ENCODE results near the gene SAP130.

Gene SAP130

GRCh38 chr2:128053331-128053730 lies 25.5 kb upstream of the SAP130 start:
- H3K9ac ChIP-seq, result no peak overlapping the region
- H3K4me3 ChIP-seq (ENCODE audit: low read depth, low read length), result no peak overlapping the region
- no peaks in the 10 kb centered on the region for H3K79me2 ChIP-seq
- no peaks in the 10 kb centered on the region for H3K27me3 ChIP-seq (ENCODE audit: control insufficient read depth, insufficient read depth, low read length)
- H3K36me3 ChIP-seq (ENCODE audit: control insufficient read depth, insufficient read depth, low read length), result no peaks in the 10 kb centered on the region
- TF ChIP-seq, protein P1, sequence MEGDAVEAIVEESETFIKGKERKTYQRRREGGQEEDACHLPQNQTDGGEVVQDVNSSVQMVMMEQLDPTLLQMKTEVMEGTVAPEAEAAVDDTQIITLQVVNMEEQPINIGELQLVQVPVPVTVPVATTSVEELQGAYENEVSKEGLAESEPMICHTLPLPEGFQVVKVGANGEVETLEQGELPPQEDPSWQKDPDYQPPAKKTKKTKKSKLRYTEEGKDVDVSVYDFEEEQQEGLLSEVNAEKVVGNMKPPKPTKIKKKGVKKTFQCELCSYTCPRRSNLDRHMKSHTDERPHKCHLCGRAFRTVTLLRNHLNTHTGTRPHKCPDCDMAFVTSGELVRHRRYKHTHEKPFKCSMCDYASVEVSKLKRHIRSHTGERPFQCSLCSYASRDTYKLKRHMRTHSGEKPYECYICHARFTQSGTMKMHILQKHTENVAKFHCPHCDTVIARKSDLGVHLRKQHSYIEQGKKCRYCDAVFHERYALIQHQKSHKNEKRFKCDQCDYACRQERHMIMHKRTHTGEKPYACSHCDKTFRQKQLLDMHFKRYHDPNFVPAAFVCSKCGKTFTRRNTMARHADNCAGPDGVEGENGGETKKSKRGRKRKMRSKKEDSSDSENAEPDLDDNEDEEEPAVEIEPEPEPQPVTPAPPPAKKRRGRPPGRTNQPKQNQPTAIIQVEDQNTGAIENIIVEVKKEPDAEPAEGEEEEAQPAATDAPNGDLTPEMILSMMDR (IDR thresholded peaks at IDR 0.05), result no peak
- no peaks in the 10 kb centered on the region for H3K9me3 ChIP-seq (ENCODE audit: control insufficient read depth, low read length)
- H3K27ac ChIP-seq, result no peak overlapping the region
- no peak overlapping the region for H2AFZ ChIP-seq
- H3K4me1 ChIP-seq, result no peaks in the 10 kb centered on the region
- H3K4me2 ChIP-seq (ENCODE audit: low read length), result no peak overlapping the region

- Histone ChIP-seq H3K36me3 (ENCODE audit: control insufficient read depth, insufficient read depth, low read length) (no peaks in the 10 kb centered on the region), H3K9me3 (ENCODE audit: control insufficient read depth, low read length) (no peaks in the 10 kb centered on the region), H3K79me2 (no peaks in the 10 kb centered on the region), H3K4me3 (ENCODE audit: low read depth, low read length) (no peak overlapping the region), H3K9ac (no peak overlapping the region), H3K4me1 (no peaks in the 10 kb centered on the region), H3K4me2 (ENCODE audit: low read length) (no peak overlapping the region), H3K27me3 (ENCODE audit: control insufficient read depth, insufficient read depth, low read length) (no peaks in the 10 kb centered on the region), H2AFZ (no peak overlapping the region), H3K27ac (no peak overlapping the region)
- TF ChIP-seq, protein P1 (IDR thresholded peaks at IDR 0.05), result no peak
Observed at GRCh38 chr2:128043041-128043440, 15.2 kb upstream of the SAP130 start.

- Histone ChIP-seq H3K9me3 (ENCODE audit: control insufficient read depth, low read length) (no peaks in the 10 kb centered on the region), H3K36me3 (ENCODE audit: control insufficient read depth, insufficient read depth, low read length) (no peaks in the 10 kb centered on the region), H3K27ac (no peak overlapping the region), H2AFZ (no peak overlapping the region), H3K4me1 (no peaks in the 10 kb centered on the region), H3K4me3 (ENCODE audit: low read depth, low read length) (no peak overlapping the region), H3K27me3 (ENCODE audit: control insufficient read depth, insufficient read depth, low read length) (no peaks in the 10 kb centered on the region), H3K4me2 (ENCODE audit: low read length) (no peak overlapping the region), H3K79me2 (no peaks in the 10 kb centered on the region), H3K9ac (no peak overlapping the region)
- TF ChIP-seq, protein P1 (IDR thresholded peaks at IDR 0.05), result no peak
Observed at GRCh38 chr2:128041561-128041960, 13.7 kb upstream of the SAP130 start.

DNA sequence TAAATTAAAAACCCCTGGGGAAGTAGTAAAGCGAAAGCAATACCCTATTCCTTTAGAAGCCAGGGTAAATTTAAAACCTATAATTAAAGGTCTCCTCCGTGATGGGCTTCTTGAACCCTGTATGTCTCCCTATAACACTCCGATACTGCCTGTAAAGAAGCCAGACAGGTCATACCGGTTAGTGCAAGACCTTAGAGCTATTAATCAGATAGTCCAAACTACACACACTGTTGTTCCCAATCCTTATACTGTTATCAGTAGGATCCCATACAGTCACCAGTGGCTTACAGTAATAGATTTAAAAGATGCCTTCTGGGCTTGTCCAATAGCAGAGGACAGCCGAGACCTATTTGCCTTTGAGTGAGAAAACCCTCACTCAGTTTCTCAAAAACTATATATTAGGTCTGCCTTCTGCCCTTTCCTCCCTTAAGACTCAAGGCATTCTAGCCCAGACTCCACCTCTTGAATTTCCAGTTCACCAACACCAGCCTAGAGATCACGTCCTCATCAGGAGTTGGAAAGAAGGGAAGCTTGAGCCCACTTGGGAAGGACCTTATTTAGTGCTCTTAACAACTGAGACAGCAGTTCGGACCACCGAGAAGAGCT lies 12.4 kb upstream of the SAP130 start:
- Histone ChIP-seq H2AFZ (no peak overlapping the region), H3K27me3 (ENCODE audit: control insufficient read depth, insufficient read depth, low read length) (no peaks in the 10 kb centered on the region), H3K79me2 (no peaks in the 10 kb centered on the region), H3K36me3 (ENCODE audit: control insufficient read depth, insufficient read depth, low read length) (no peaks in the 10 kb centered on the region), H3K4me1 (no peaks in the 10 kb centered on the region), H3K4me3 (ENCODE audit: low read depth, low read length) (no peak overlapping the region), H3K4me2 (ENCODE audit: low read length) (no peak overlapping the region), H3K27ac (no peak overlapping the region), H3K9me3 (ENCODE audit: control insufficient read depth, low read length) (no peaks in the 10 kb centered on the region), H3K9ac (no peak overlapping the region)
- TF ChIP-seq, protein P1 (IDR thresholded peaks at IDR 0.05), result no peak

DNA sequence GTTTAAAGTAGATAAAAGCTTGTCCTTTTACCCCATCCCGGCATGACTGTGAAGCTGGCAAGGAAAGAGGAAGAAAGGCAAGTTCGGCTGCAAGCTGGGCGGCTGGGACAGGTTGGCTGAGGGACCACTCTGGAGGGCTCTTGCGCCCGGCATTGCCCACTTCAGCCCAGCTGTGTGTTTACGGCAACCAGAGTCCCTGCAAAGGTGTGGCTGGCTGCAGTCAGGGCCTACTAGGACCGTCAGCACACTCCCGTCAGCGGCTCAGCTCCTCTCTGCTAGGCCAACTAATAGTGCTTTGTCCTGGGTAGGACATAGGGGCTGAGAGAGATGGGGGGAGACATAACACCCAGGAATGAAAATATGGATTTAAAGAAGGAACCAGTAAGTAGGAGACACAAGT lies 11.7 kb upstream of the SAP130 start:
- no peaks in the 10 kb centered on the region for H3K79me2 ChIP-seq
- no peak overlapping the region for H3K9ac ChIP-seq
- H3K9me3 ChIP-seq (ENCODE audit: control insufficient read depth, low read length), result no peaks in the 10 kb centered on the region
- H3K4me3 ChIP-seq (ENCODE audit: low read depth, low read length), result no peak overlapping the region
- TF ChIP-seq, protein P1 (IDR thresholded peaks at IDR 0.05), result no peak
- H3K36me3 ChIP-seq (ENCODE audit: control insufficient read depth, insufficient read depth, low read length), result no peaks in the 10 kb centered on the region
- H2AFZ ChIP-seq, result no peak overlapping the region
- H3K27ac ChIP-seq, result no peak overlapping the region
- H3K4me1 ChIP-seq, result no peaks in the 10 kb centered on the region
- no peaks in the 10 kb centered on the region for H3K27me3 ChIP-seq (ENCODE audit: control insufficient read depth, insufficient read depth, low read length)
- H3K4me2 ChIP-seq (ENCODE audit: low read length), result no peak overlapping the region

Data from parathyroid adenoma (tissue), 2 donors.